ENCODE measurements around the gene PCCA. TPM values are rescaled to one million over a fixed set of nuclear protein-coding genes. Genes with fewer than 3 reads are reported as not detected.

Gene PCCA
- total RNA-seq, 4 donors from 2014 or later: 33.8 to 40.3 (median 39.0) TPM

DNA sequence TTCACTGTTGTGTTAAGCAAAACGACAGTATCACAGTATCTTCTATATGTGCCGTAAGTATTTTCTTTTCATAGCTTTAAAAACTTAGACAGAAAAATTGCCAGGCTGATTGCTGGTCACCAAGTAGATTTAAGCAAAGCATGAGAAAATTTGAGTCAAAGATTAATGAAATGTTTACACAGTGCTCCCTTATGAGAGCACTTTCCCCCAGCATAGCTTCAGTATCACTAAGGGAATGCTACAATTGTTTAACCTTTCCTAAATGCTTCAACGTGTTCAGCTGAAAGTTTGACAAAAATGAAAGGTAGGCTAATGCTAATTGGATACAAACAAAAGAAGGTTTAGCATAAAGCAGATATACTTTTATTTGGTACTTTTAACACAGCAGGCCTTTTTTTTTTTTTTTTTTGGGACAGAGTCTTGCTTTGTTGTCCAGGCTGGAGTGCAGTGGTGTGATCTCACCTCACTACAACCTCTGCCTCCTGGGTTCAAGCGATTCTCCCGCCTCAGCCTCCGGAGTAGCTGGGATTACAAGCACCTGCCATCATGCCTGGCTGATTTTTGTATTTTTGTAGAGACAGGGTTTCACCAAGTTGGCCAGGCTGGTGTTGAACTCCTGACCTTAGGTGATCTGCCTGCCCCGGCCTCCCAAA is 23.4 kb downstream of the PCCA start:
- TF ChIP-seq CTCF (IDR thresholded peaks at IDR 0.05) (no peak), EP300 (IDR thresholded peaks at IDR 0.05) (no peak)
- Histone ChIP-seq H3K27ac (replicated peaks in 1 of 4) (no peak overlapping the region), H3K4me3 (no peak overlapping the region), H3K9me3 (no peaks in the 10 kb centered on the region), H3K36me3 (peaks cover 14 to 28% (median 20%) of the 10 kb centered on the region in 4 donors), H3K4me1 (no peaks in the 10 kb centered on the region), H3K27me3 (no peaks in the 10 kb centered on the region)
- no peak for DNase-seq (ENCODE audit: extremely low spot score)
- intact Hi-C loops (cut with DNase I): no loop called here
- 85% methylated on average over 7 of the region's 7 CpGs for WGBS

DNA sequence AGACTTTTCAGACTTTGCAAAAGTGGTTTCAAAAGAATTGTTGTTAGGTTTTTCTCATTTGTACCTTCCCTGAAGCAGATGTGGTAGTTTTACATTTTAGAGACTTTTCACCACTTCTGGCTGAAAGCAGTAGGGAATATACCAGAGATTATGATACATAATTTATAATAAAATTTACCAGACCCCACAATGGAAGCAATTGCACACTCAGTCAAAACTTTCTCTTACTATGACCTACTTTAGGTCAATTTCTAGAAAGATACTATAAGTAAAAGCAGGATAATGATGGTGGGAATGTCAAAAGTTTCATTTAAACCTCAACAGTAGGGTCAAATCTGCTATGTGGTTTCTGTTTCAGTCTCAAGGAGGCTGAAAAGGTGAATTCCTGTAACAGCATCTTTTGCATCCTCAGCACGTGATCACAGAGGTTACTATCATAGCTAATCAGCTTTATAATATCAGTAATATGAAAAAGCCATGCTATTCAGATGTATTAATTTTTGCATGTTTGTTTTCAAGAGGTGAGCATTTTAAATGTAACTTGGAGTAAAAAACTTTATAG is 26.9 kb downstream of the PCCA start:
- Histone ChIP-seq H3K4me3 (no peak overlapping the region), H3K9me3 (no peaks in the 10 kb centered on the region), H3K27ac (replicated peaks in 1 of 4) (no peak overlapping the region), H3K27me3 (no peaks in the 10 kb centered on the region), H3K36me3 (peaks cover 14 to 43% (median 20%) of the 10 kb centered on the region in 4 donors), H3K4me1 (no peaks in the 10 kb centered on the region)
- no peak for DNase-seq (ENCODE audit: extremely low spot score)
- TF ChIP-seq POLR2A (IDR thresholded peaks at IDR 0.05; ENCODE audit: low read depth) (no peak), EP300 (IDR thresholded peaks at IDR 0.05) (no peak), POLR2AphosphoS5 (IDR thresholded peaks at IDR 0.05) (no peak), CTCF (IDR thresholded peaks at IDR 0.05) (no peak)
- intact Hi-C loops (cut with DNase I): no loop called here
- WGBS: 86% methylated on average over 1 of the region's 1 CpG

DNA sequence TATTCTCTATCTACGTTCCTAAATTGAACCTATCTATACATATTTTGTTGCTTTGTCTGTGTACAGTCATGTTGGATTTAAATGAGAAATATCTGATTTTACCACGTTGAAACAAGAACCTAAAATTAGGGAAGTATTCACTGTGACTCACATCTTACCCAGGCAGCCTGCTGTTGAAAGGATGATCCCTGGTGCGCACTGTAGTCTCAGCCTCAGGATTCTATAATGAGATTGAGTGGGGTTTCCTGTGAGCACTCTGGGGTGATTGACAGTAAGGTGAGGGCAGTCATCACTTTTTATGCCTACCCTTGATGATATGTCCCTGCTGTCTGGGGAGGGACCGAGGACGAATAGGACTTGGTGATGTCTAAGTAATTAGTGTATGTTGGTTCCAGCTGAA is 35.4 kb downstream of the PCCA start:
- Histone ChIP-seq H3K4me3 (no peak overlapping the region), H3K9me3 (peaks cover 0 to 11% (median 3%) of the 10 kb centered on the region in 4 donors), H3K27ac (replicated peaks in 1 of 4) (no peak overlapping the region), H3K4me1 (no peaks in the 10 kb centered on the region), H3K36me3 (peaks cover 0 to 20% (median 4%) of the 10 kb centered on the region in 4 donors), H3K27me3 (no peaks in the 10 kb centered on the region)
- no peak for DNase-seq (ENCODE audit: extremely low spot score)
- 91% methylated on average over 5 of the region's 5 CpGs for WGBS
- intact Hi-C loops (cut with DNase I): no loop called here
- TF ChIP-seq CTCF (IDR thresholded peaks at IDR 0.05): no peak
- TF ChIP-seq POLR2A (IDR thresholded peaks at IDR 0.05; ENCODE audit: low read depth): no peak
- no peak for TF ChIP-seq POLR2AphosphoS5 (IDR thresholded peaks at IDR 0.05)
- no peak for TF ChIP-seq EP300 (IDR thresholded peaks at IDR 0.05)

DNA sequence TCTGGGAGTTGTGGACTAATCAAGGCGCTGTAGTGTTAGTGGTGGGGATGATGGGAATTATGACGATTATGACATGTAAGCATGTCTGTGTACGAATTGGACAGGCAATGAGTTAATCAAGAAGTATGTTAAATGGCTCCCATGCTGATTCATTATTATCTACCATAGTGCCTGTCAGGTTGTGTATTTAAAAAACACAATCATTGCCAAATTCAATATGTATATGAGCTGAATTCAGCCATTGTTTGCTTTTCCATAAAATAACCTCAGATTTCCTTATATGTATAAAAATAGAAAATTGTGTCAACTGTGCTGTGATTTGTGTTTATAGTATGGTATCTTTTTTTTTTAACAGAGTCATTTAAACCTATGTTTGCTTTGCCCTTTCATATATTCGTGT is 37.1 kb downstream of the PCCA start:
- intact Hi-C loops (cut with DNase I): no loop called here
- TF ChIP-seq CTCF (IDR thresholded peaks at IDR 0.05): no peak
- TF ChIP-seq POLR2AphosphoS5 (IDR thresholded peaks at IDR 0.05): no peak
- TF ChIP-seq POLR2A (IDR thresholded peaks at IDR 0.05; ENCODE audit: low read depth): no peak
- TF ChIP-seq EP300 (IDR thresholded peaks at IDR 0.05): no peak

More for the DNA sequence above, 37.1 kb downstream of the PCCA start:
- Histone ChIP-seq H3K27me3 (no peaks in the 10 kb centered on the region), H3K36me3 (peaks cover 0 to 13% (median 4%) of the 10 kb centered on the region in 4 donors), H3K4me1 (peaks cover 3 to 12% (median 10%) of the 10 kb centered on the region in 4 donors), H3K9me3 (peaks cover 0 to 11% (median 3%) of the 10 kb centered on the region in 4 donors), H3K4me3 (no peak overlapping the region), H3K27ac (replicated peaks in 1 of 4) (no peak overlapping the region)
- no peak for DNase-seq (ENCODE audit: extremely low spot score)
- WGBS: 97% methylated on average over 4 of the region's 4 CpGs

Data from esophagus muscularis mucosa (tissue), 4 donors.